ENCODE measurements around the gene GABRB2. TPM values are rescaled to one million over a fixed set of nuclear protein-coding genes. Genes with fewer than 3 reads are reported as not detected.

The GABRB2 gene
- total and polyA plus RNA-seq, 2 of the 13 experiments (the other 11 are each of a cell fraction or from before 2014, with no cell fraction given), result 0.01 TPM; not detected in 1

- Histone ChIP-seq H3K9ac (ENCODE audit: insufficient read depth, low read depth, low read length) (no peak overlapping the region), H3K36me3 (replicated peaks in 1 of 2; ENCODE audit: control insufficient read depth in 1 of 2, insufficient read depth in 2 of 2, low read length in 2 of 2) (no peaks in the 10 kb centered on the region), H3K4me2 (ENCODE audit: low read depth, low read length) (no peak overlapping the region), H3K9me3 (ENCODE audit: low read length) (no peaks in the 10 kb centered on the region), H3K4me3 (replicated peaks in 1 of 3; ENCODE audit: insufficient read depth in 1 of 3, low read depth in 2 of 3, low read length in 3 of 3) (no peak overlapping the region), H3K4me1 (ENCODE audit: insufficient read depth, low read length) (no peaks in the 10 kb centered on the region), H4K20me1 (ENCODE audit: insufficient read depth, low read length) (no peaks in the 10 kb centered on the region), H3K27ac (ENCODE audit: extremely low read length, insufficient read depth, low read length) (no peak overlapping the region), H2AFZ (ENCODE audit: low read length) (no peak overlapping the region), H3K79me2 (ENCODE audit: insufficient read depth, low read length) (no peaks in the 10 kb centered on the region), H3K27me3 (ENCODE audit: control insufficient read depth in 1 of 2, insufficient read depth in 2 of 2, low read length in 2 of 2) (no peaks in the 10 kb centered on the region)
- TF ChIP-seq MAFF (IDR thresholded peaks at IDR 0.05; ENCODE audit: low read depth, low read length) (no peak), KDM5B (CRISPR knock-in tag; IDR thresholded peaks at IDR 0.05; ENCODE audit: borderline replicate concordance) (no peak), ZNF496 (CRISPR knock-in tag; IDR thresholded peaks at IDR 0.05; ENCODE audit: insufficient replicate concordance) (no peak), ZNF598 (CRISPR knock-in tag; IDR thresholded peaks at IDR 0.05; ENCODE audit: borderline replicate concordance) (no peak), ZNF101 (CRISPR knock-in tag; IDR thresholded peaks at IDR 0.05; ENCODE audit: borderline replicate concordance, low read depth) (no peak), DMAP1 (CRISPR knock-in tag; IDR thresholded peaks at IDR 0.05) (no peak), ZXDC (CRISPR knock-in tag; IDR thresholded peaks at IDR 0.05) (no peak), ZNF180 (CRISPR knock-in tag; IDR thresholded peaks at IDR 0.05; ENCODE audit: borderline replicate concordance, low read depth) (no peak), ZBTB26 (CRISPR knock-in tag; IDR thresholded peaks at IDR 0.05; ENCODE audit: borderline replicate concordance) (no peak), SIX1 (CRISPR knock-in tag; IDR thresholded peaks at IDR 0.05; ENCODE audit: borderline replicate concordance) (no peak), RFX3 (CRISPR knock-in tag; IDR thresholded peaks at IDR 0.05) (no peak), MBNL3 (CRISPR knock-in tag; conservative IDR thresholded peaks at IDR 0.05) (no peak), SCMH1 (CRISPR knock-in tag; IDR thresholded peaks at IDR 0.05; ENCODE audit: borderline replicate concordance) (no peak), FOXK2 (IDR thresholded peaks at IDR 0.05) (no peak), ZMAT3 (CRISPR knock-in tag; conservative IDR thresholded peaks at IDR 0.05) (no peak)
- TF ChIP-seq, protein P1, sequence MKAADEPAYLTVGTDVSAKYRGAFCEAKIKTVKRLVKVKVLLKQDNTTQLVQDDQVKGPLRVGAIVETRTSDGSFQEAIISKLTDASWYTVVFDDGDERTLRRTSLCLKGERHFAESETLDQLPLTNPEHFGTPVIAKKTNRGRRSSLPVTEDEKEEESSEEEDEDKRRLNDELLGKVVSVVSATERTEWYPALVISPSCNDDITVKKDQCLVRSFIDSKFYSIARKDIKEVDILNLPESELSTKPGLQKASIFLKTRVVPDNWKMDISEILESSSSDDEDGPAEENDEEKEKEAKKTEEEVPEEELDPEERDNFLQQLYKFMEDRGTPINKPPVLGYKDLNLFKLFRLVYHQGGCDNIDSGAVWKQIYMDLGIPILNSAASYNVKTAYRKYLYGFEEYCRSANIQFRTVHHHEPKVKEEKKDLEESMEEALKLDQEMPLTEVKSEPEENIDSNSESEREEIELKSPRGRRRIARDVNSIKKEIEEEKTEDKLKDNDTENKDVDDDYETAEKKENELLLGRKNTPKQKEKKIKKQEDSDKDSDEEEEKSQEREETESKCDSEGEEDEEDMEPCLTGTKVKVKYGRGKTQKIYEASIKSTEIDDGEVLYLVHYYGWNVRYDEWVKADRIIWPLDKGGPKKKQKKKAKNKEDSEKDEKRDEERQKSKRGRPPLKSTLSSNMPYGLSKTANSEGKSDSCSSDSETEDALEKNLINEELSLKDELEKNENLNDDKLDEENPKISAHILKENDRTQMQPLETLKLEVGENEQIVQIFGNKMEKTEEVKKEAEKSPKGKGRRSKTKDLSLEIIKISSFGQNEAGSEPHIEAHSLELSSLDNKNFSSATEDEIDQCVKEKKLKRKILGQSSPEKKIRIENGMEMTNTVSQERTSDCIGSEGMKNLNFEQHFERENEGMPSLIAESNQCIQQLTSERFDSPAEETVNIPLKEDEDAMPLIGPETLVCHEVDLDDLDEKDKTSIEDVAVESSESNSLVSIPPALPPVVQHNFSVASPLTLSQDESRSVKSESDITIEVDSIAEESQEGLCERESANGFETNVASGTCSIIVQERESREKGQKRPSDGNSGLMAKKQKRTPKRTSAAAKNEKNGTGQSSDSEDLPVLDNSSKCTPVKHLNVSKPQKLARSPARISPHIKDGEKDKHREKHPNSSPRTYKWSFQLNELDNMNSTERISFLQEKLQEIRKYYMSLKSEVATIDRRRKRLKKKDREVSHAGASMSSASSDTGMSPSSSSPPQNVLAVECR (CRISPR knock-in tag; IDR thresholded peaks at IDR 0.05; ENCODE audit: borderline replicate concordance), result no peak
- BruUV-seq (replicated peaks), result no TSS peak
- DNase-seq (ENCODE audit: low spot score), result no peak
- ATAC-seq, result no peak
- WGBS (ENCODE audit: low lambda C conversion rate), result 3% methylated on average over 2 of the region's 2 CpGs
- ChIA-PET POLR2A (no interaction called here), CTCF (ENCODE audit: low intra/inter-chr PET ratio, low total read pairs) (no interaction called here)
- in situ Hi-C loops (cut with HindIII; ENCODE audit: extremely low pct_ligation_motif_present, low pct_unique_long_range_greater_than_20kb) (no loop called here), intact Hi-C loops (cut with micrococcal nuclease; ENCODE audit: unreplicated experiment) (no loop called here)
- FAIRE-seq, result no peak
Measured at GRCh38 chr5:161432798-161433197, 113.7 kb downstream of the GABRB2 start.
